Activated CD8-positive, alpha-beta memory T cell treated with anti-CD3 and anti-CD28 coated beads, Interleukin-2, amount 50 U/mL, for 48 hours (primary cell): ENCODE measurements around the gene DNMT3A.
"Not testable (repeated sequence)": the region's sequence is repeated elsewhere in the genome, so short reads cannot be mapped to it uniquely, and the experiment has no call there.

Source experiments
- DNase-seq: peaks from one replicate; pipeline ENCODE4 v3.0.0-alpha.2; 2020

Gene DNMT3A

DNA sequence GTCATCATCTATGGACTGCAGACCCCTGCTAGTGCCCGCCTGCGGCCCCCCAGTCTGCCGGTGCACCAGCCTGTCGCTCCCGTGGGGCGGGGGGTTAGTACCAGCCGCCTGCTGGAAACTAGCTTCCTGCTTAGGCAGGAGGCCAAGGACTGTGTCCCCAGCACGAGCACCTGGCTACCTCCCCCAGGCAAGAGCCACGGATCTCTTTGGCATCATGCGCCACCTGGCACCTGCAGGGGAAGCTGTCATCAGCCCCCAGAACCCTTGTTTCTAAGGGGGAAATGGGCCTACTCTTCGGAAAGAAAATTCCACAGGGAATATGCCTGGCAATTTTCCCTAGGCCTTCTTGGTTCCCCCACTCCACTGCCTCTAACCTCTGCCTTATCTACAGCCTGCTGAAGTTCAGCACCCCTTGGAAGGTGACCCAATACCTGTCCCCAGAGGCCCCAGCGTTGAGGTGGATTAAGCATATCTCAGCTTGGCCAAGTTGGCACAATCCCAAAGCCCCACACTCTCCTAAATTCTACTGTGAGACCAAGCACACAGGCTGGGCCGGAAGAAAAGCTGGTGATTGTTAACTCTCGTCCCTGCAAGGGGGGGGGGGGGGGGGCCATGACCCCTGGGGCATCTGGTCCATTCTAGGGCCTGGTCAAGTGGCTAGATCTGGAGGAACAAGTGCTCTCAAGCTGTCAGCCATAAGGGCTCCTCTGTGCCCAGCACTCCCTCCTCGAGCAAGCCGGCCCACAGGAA, 111.4 kb downstream of the DNMT3A start:
- DNase-seq: no peak

DNA sequence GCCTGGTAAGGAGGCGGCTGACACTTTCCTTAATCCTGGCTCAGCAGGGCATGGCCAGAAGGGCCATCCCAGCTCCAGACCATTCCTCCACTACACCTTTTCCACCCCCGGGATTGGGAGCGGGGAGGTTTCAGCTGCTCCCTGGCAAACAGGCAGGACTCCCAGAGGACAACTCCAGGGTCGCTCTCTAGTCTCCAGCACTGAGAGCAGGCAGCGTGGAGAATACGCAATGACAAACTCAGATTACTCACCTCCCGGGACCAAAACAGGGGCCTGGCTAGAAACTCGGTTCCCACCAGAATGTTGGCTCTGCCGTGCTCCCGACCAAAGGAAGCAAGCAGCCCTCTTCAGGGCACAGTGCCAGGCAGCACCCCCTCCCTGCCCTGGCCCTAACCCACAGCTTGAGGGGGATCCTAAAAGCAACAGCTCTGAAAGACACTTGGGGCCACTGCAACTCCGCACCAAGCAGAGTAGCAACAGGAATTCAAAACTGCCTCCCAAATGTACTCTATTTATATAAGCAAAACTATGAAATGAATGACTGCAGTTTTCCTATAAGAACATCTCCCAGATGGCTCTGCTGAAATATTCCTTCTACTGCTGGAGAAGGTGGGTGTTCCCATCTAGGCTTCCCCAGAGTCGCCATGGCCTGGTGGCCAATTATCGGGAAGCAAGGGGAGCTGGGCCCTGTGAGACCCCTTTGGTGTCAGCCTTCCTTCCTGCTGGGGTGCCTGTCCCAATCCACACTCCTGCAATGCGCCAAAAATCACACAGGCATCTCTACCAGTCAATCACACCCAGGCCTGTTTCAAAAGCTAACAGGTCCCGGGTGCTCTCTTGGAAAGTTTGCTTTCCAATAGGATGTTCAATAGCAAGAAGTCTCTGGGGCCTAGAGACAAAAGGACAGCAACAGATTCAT, 112.2 kb downstream of the DNMT3A start:
- DNase-seq: no peak

DNA sequence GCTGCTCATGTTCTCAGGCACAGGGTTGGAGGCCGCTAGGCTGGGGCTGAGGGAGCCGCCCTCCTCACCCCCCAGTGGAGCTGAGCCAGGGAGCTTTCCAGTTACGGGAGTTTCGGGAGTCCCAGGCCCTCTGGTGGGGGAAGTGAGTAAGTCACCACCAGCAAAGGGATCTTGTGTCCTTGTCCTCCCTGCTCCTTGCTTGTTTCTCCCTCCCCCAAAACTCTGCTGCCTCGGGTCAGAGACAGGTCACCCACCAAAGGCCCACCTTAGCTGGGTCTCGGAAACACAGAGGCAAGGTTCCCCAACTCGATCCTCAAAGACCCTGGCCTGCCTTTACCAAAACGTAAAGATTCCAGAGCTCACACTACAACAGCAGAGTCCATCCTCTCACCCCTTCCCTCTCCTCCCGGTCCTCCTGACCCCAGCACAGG, 112.9 kb downstream of the DNMT3A start:
- DNase-seq: no peak

DNA sequence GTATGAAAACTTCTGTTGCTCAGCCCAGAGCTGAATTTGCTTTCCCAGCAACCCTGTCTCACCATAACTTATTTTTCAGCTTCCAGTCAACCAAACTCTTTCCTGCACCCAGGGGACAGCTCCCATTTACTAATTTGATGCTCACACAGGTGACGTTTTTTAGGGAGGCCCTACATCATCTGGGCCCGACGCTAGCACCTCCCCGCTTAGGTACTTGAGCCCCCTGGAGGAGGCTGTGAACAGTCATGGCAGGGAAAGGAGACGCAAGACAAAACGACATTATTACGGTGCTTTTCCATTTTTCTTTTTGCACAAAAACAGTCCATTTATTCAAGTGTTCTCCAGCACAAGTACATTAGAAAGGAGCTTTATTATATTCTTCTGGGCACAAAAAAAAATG, 114.1 kb downstream of the DNMT3A start:
- DNase-seq: no peak

DNA sequence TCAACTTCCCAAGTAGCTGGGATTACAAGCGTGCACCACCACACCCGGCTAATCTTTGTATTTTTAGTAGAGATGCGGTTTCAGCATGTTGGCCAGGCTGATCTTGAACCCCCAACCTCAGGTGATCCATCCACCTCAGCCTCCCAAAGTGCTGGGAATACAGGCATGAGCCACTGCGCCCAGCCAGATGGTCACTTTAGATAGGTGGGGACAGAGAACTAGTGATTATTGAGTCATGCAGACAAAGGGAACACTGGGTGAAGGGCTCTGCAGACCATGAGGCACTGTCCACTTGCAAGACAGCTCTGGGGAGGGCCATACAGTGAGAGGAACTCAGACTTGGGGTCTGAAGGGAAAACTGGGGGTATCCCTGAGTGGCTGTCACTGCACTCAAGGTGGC, 114.9 kb downstream of the DNMT3A start:
- DNase-seq: no peak

DNA sequence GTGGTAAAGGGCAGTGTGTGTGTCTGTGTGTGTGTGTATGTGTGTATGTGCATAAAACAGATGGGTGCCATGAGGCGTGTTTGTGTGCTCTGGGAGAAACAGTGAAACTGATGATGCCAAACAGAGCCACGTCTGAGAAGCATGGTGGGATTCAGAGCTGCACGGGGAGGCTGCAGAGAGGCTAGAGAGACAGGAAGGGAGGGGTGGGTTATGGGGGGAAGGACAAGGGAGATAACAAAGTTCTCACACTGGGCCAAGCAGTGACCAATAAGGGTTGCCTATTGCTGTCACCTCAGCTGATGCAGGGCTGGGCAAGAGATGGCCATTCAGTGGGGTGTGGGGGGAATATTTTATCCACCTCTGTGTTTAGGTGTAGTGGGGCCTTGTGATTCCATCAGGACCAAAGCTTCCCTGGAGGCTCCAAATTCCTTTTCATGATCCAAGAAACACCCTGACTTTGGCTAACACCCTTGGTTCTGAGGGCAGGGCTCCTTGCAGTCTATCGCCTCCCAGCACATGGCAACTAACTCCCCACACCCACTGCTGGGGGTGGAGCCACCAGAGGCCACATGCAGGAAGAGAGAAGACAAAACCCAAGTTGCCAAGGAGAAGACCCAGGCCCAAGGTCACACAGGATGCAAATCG, 119.1 kb downstream of the DNMT3A start:
- no peak for DNase-seq

DNA sequence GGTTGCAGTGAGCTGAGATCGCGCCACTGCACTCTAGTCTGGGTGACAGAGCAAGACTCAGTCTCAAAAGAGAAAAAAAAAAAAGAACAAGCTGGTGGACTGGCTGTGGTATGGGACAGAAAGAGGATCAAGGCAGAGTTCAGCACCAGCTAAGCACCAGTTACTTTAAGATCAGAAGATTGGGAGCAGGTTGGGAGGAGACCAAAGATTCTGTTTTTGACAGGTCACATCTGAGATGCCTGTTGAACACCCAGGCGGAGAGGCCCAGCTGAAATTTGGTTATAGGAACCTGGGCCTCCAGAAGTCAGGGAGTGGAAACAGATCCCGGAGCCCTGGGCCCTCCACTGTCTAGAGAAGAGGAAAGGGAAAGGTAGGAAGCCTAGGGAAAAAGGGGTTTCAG, 120.1 kb downstream of the DNMT3A start:
- DNase-seq: no peak

DNA sequence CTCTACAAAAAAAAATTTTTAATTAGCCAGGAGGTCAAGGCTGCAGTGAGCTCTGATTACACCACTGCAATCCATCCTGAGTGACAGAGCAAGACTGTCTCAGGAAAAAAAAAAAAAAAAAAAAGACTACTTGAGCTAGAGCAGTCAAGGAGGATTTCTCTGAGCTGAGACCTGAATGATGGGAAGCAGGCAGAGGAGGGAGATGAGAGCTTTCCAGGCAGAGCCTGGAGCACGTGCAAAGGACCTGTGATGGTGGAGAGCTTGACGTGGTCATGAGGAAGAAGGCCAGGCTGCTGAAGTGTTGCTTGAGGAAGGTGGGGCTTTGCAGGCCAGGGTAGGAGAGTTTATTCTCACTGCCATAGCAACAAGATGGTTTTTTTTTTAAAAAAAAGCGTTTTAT, 121.4 kb downstream of the DNMT3A start:
- no peak for DNase-seq

DNA sequence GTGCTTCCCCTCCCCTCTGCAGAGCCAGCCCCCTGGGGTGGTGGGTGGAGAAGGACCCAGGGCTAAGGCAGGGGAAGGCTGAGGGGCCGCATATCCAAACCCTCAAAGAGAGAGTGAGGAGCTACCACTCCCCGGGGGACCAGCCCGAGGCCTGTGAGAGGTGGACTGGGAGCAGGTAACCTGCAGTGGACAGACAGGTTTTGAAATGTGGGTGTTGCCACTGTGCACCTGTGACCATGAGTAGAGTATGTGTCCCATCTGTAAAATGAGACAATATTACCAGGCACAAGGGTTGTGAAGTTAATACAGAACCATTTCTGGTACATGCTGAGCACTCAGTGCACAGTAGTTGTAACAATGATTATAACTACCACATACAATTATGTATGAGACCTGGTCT, 122.1 kb downstream of the DNMT3A start:
- no peak for DNase-seq

DNA sequence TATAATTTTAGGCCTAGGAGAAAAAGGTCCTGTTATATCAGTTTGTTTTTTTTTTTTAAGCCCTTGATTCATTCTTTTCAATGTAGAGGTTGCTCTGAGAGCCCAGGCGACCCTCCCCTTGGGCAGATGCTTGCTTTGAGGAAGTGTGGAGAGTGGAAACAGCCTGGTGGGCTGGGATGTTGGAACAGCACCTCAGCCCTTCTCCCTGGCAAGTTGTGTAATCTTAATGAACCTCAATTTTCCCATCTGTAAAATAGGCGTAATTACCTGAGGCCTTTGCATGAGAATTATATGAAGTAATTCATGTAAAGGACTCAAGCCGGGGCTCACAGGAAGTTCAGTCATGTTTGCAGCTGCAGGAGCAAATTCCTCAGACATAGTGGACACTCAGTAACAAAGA, 123.6 kb downstream of the DNMT3A start:
- DNase-seq: no peak

DNA sequence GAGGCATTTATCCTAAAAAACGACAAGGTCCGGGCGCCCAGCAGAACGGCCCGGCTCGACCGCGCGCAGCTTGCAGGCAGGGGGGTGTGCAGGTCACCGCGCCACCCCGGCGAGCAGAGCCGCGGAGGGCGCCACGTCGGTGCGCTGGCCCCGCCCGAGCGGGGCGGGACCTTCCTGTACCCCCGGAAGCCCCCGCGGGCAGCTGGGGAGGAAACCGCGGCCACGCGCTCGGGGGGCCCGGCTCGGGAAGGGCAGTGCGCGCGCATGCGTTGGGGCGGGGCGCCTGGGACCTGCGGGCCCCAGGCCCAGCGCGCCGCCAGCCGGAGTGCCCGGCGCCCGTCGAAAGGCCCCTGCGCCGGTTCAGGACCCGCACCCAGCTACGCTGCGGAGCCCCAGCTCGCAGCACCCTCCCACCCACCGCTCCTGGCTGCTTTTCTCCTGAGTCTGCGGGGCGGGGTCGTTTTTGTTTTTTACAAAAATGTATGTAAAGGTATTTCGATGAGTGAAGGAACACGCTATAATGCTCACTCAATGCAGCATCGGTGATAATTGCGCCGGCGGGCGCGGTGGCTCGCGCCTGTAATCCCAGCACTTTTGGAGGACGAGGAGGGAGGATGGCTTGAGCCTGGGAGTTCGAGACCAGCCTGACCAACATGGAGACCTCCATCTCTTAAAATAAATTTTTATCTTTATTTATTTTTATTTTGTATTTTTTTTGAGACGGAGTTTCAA, 125.6 kb downstream of the DNMT3A start:
- peak; percentile 95 for DNase-seq

DNA sequence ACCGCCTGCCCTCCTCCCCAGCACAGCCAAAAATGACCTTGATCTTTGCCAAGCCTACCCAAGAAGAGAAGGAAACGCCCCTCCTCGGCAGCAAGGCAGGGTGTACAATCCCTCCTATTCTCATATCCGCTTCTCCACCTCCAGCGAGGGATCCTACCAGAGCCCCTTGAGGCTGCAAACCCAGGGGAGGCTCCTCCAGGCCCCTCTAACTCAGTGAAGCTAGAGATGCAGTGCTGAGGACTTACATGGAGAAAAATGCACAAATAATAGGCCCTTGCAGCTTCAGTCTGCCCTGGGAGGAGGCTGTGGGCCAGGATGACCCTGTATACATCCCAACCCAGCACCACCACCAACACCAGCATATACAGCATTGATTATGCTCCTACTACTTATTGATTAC, 126.5 kb downstream of the DNMT3A start:
- no peak for DNase-seq

DNA sequence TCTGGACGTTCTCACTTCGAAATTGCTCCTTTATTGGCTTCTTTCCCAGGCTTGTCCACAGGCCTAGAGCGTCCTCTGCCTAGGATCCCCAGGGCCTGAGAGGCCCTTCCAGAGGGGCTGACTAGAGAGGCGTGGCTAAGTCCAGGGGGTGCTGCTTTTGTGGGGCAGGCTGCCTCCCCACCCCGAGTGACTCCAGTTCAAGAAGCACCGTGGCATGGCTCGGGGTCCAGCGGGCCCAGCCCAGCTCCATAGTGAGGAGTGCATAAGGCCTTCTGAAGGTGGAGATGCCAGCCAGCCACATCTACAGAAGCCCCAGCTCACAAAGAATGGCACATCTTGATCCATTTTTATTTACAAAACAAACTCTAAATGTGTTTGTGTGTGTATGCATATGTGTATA, 128.5 kb downstream of the DNMT3A start:
- no peak for DNase-seq

DNA sequence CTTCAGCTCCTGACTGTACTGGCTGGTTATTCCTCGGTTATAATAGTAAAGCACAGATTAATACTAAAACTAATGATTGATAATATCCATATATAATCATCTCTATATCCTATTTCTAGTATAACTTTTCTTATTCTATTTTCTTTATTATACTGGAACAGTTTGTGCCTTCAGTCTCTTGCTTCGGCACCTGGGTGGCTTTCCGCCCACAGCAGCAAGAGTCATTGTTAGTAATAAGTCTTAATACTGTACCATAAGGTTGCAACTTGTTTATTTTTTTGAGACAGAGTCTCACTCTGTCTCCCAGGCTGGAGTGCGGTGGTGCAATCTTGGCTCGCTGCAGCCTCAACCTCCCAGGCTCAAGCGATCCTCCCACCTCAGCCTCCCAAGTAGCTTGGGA, 130.8 kb downstream of the DNMT3A start:
- DNase-seq: not testable (repeated sequence)

DNA sequence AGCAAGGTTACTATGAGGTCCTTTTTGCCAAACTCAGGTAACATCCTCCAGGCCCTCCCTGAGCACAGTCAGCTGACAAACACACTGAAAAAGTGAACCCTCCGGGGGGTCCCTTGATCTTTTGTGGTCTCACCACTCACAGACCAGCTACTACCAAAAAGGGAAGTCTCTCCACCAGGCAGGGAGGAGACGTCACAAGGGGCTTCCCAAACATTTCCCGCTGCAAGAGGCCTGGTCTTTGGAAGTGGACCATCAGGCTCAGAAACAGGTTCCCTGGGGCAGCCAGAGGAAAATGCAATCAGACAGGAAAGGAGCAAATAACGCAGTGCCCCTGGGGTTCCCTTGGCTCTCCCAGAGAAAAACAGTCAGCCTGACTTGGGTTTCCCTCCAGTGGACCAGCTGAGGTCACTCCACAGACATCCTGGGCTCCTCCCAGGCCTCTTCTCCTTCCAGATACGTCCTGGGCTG, 134.6 kb downstream of the DNMT3A start:
- DNase-seq: no peak

DNA sequence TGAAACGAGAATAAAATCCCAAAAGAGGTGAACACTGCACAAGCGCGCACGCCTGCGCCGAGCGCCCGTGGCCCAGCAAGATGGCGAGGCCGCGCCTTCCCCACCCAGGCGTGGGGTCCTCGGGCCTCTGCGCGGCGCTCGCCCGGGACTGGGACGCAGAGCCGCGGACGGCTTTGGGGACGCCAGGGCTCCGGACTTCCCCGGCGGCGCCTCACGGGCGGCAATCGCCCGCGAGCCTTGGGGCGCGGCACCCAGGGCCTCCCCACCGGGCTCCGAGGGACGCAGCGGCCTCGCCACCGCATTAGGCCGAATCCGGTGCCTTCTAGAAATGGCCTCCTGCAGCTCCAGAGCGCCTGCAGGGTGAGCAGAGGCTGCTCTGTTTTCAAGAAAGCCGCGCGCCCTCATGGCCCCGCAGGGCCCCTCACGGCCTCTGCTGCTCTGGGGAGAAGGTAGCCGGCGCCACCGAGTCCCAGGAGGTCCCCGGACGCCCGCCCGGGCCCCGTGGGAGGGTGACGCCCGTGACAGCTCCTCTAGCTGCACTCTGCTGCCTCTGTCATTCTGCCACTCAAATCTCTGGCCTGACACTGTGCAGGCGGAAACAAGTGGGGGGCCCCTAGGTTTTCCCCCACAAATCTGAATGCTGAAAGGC, 137.4 kb downstream of the DNMT3A start:
- no peak for DNase-seq

DNA sequence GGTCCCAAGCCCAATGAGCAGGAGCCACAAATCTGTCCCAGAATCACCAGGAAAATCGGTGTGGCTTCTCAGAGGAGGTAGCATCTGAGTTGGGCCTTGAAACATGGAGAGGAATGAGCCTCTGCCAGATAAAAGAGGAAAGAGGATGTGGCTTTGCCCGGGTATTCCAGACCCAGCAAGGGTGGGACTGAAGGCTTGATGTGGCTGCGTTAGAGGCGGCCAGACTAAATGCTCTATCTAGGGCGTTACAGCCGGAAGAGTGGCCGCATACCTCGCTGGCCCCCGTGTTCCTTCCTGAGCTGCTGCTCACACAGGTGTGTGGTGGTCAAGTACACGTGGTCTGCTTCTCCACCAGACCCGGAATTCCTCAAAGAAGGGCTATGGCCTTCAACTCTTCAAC, 139.4 kb downstream of the DNMT3A start:
- no peak for DNase-seq

DNA sequence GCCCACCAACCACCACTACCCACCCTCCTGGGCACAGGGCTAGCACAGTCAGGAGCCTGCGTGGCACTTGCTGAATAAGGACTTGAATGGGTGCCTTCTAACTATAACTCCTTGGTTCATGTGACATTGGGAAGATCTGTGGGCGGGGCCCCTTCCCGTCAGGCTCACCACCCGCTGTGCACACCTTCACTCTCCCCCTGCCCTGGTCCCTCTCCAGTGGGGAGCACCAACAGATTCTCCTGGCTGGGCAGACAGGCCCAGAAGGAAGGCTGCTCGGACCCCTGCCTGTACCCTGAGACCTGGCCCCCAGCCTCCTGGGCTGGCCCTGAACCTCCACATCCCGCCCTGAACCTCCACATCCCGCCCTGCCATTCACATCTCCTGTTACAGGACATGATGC, 139.9 kb downstream of the DNMT3A start:
- DNase-seq: no peak

DNA sequence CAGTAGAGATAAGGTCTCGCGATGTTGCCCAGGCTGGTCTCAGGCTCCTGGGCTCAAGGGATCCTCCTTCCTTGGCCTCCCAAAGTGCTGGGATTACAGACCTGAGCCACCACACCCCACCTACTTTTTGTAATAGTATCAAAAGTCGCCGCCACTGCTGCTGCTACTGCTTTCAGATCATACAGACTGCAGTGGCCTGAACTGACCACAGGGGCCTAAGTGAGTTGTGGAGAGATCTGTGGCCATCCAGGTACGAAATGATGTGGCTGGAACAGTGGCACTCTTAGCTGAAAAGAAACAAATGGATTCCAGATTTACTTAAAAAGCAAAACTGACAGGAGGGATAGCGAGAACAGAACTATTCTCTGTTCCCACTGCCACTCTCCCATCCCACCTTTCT, 140.5 kb downstream of the DNMT3A start:
- no peak for DNase-seq

DNA sequence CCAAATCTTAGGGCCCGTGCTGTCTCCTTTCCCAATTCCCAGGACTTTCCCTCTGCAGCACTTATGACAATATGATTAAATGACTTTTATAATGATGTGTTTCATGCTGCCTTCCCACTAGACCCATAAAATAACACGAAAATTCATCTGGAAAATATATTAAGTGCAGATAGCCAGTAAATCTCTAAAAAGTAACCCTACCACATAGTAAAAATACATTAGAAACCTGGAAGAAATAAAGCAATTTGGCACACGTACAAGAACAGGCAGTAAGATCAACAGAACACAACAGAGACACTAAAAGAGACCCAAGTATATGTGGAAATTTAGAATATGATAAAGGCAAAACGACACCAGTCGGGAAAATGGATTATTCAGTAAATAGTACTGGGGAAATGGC, 143.1 kb downstream of the DNMT3A start:
- no peak for DNase-seq

DNA sequence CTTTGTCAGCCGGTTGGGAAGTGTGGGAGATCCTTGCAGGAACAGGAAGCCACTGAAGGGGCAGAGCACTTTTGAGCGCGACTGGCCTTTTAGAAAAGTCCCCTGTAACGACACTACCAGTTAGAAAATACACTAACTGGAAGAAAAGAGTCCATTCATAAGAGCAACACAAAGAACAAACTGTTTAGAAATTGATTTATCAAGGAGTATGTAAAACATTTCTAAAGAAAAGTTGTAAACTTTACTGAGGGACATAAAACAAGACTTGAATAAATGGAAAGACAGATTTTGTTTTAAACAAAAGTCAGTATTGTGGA, 143.6 kb downstream of the DNMT3A start:
- DNase-seq: no peak
